Hypothalamus (tissue), 51 donors: Measurements from ENCODE around the gene NUFIP1.
A peak's percentile ranks its signal among the peaks of the same experiment; 100 is the strongest.
"Not testable (repeated sequence)": the region's sequence is repeated elsewhere in the genome, so short reads cannot be mapped to it uniquely, and the experiment has no call there.

Source experiments
- DNase-seq, 51 donors: peaks; one replicate each; lab custom pipeline; 2025; lab: John Stamatoyannopoulos, UW

NUFIP1 gene

DNA sequence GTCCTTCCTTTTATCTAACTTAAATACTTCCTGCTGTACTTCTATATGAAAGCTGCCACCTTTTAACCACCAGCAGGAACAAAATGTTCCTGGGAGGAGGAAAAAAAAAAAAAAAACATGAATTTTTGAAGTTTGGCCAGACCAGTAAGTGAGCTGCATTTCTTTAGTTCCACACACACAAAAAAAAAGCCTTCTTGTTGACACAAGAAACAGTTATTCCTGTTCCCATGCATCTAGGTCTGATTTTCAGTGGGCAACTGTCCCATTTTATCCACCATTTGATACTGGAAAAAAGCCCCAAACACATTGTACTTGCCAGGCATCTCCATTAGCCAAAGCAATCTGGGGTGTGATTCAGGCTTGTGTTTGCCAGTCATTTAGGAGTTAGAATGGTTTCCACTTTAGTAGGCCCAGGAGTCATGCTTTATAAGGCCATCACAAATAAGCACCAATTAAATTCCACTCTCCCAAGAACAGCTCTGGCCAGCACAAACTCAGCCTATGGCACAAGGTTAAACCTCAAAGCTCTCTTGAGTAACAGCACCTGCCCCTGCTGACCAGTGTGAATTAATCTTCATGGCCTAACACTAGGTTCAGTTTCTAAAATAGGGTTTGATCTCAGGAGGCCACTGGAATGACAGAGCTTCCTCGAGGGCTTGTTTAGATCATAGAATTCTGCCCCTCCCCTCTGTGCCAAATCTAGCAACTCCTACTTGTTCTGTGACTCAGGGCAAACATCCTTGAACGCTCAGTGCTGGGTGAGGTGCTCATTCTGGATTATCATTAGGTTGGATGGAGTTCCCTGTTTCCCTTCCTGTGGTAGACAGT, 67.1 kb downstream of the NUFIP1 start:
- peak in 2 of 51 donors; percentile 8 to 16 for DNase-seq

DNA sequence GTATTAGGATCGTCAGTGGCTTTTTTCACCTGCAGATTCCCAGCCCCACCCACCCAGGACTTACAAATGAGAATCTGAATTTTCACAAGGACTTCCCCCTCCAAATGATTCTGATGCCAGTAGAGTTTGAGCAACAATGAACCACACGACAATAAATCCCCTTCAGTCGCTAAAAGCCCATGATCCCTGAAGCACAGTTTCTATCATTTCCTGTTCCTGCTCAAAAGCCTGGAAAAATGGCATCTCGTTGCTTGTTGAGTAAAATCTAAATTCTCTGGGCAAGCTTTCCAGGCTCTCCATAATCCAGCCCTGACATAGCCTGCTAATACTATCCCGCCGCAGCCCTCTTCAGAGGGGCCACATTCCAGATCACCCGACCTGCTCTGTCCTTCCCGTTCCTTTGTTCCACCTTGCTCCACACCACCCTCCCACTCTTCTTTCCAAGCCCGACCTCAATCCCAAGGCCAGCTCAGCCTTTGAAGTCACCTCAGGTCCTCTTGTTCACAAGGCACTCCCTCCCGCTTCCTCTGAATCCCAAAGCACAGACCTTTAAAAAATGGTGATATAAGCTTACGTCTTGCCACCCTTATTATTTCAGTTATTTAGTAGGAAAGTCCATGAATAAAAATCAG, 67.9 kb downstream of the NUFIP1 start:
- DNase-seq = no peak

DNA sequence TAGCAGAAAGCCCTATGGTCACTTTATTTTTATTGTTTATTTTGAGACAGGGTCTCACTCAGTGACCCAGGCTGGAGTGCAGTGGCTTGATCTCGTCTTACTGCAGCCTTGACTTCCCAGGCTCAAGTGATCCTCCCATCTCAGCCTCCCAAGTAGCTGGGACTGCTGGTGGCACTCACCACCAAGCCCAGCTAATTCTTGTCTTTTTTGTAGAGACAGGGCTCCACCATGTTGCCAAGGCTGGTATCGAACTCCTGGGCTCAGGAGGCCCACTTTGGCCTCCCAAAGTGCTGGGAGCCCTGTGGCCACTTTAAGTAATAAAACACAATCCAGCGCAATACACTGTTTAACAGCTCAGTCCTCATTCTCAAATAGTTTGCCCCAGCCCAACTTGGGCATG, 69.3 kb downstream of the NUFIP1 start:
- no peak for DNase-seq

DNA sequence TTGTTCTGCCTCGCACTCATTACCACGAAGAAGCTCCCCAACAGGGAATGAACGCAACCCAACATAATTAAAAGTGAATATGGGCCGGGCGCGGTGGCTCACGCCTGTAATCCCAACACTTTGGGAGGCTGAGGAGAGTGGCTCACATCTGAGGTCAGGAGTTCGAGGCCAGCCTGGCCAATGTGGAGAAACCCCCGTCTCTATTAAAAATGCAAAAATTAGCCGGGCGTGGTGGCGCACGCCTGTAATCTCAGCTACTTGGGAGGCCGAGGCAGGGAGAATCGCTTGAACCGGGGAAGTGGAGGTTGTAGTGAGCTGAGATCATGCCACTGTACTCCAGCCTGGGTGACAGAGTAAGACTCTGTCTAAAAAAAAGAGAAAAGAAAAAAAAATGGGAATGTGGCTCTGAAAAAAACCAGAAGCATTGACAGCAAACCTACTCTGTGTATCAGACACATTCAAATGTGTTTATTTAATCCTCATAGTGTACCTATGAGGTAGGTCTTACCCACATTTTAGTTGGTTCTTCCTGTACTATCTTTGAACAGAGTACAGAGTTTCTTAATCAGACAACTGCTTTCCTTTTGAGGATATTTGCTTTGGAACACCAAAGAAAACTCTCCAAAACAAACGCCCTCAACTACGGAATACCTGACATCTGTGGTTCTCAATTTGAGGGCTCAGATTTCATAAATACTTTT, 70.0 kb downstream of the NUFIP1 start:
- DNase-seq = no peak

DNA sequence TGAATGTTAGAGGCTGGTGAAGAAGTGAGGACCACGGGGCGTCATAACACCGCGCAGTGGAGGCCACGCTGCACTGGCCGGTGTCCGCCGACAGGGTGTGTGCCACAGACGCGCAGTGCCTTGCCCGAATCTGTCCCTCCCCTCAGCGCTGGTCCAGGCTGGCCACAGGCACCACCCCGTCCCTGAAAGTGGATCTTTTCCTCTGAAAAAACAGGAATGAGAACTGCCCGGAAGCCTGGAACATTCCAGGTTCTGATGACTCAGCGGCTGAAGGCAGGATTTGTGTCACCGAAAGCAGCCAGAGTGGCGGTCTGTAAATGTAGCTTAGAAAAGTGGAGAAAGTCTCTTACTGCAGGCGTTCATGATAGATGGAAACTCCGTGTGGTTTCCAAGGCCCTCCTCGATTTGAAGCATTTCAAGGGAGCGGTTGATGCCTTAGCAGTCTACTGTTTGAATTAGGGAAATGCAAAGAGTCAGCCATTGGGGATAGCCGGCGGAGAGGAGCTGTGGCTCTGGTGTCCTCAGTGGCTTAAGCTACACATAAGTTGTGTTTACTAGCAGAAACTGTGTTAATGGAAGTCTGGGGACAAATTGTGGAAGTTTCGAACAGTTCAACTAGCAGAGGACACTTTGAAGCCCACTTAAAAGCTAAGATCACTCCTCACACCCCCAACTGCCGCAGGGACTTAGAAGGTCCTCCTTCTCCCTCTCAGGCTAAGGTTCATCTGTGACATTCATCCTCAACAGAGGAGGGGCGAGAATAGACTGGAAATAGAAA, 70.8 kb downstream of the NUFIP1 start:
- peak in 50 of 51 donors; percentile 42 to 98 (median 80) for DNase-seq

DNA sequence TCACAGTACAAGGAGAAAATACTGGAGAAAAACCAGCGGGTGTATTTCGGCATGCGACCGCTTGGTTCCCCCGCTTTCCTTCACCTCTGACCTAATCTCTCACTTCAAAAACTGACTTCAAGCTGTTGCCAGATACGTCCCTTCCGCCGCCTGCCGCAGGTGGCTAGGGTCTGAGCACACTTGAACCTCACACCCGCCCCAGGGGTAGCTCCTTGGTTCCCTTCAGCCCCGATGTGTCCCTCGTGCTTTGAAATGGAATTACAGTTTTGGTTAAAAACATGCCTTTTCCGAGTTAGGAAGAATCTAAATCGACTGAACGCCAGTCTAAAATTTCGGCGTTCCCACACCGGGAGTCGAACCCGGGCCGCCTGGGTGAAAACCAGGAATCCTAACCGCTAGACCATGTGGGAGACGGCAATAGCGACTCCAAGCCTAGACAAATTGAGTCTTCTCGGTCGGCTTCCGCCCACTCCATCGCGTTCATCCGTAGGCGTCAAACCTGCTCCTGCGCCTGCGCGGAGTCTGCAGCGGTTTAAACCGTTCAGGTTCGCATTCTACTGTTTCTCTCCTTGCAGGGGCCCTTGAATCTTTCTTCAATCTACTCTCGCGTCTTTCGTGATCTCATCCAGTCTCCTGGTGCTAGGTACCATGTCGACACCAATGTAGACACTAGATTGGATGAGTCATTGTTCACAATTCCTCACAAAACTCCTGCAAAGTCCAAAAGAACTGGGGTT, 71.5 kb downstream of the NUFIP1 start:
- peak; percentile 68 to 98 (median 92) for DNase-seq

DNA sequence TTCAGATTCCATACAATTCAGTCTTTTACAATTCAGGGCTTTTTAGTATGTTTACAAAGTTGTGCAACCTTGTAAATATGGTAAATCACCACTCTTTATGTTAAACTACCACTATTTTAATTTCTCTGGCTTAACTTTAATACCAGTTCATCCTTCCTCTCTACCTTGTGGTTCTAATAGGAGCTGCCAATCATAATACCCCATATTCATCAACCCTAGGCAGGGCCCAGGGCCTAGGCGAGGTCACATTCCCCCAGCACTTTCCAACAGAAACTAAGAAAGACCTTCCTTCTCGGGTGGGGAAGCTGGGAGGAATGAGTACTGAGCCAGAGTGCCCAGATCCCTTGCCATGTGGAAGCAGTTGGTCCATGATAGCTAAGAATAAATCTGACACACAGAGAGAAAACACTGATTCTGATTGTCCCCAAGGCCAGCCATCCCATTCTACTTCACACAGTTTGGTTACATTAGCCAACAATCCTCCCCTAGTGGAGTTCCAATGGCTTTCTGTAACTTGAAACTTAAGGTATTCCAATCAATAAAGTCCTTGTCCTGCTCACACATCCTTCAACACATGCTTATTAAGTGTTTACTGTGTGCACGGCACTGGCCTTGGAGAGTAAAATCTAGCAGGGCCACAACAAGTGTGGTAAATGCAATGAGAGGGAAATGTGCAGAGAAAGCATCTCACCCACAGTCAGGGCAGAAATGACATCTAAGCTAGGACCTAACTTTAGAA, 76.8 kb downstream of the NUFIP1 start:
- DNase-seq = no peak

DNA sequence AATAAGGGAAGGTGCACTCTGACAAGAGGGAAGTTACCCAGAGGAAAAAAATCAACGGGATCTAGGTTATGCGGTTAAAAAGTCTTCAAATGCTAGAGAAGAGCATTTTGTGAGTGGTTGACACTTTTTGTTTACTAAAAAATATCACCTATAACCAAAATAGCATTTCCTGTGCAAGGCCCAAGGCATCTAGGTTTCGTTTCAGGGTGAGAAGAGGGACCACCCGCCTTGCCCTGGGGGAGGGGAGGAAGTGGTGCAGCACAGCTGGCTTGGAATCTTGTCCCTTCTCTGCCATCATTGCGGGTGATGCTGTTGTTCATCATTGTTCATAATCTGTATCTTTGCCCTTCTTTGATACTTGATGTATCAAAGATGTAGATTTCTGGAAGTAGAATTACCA, 80.6 kb downstream of the NUFIP1 start:
- no peak for DNase-seq

DNA sequence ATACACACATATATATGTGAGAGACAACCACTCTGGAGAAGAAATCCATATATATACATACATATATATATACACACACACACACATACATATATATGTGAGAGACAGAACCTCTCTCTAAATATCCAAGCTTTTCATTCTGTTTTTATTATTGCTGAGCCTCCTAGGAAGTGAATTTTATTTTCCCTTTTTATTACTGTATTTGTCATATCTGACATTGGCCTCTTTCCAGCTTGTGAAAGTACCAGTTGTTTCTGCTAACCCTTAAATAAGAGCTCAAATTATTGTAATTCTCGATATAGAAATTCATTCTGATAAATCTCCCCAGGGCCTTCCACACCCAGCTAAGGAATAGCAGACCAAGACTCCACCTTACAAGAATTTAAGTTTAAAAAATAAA, 81.0 kb downstream of the NUFIP1 start:
- no peak for DNase-seq

DNA sequence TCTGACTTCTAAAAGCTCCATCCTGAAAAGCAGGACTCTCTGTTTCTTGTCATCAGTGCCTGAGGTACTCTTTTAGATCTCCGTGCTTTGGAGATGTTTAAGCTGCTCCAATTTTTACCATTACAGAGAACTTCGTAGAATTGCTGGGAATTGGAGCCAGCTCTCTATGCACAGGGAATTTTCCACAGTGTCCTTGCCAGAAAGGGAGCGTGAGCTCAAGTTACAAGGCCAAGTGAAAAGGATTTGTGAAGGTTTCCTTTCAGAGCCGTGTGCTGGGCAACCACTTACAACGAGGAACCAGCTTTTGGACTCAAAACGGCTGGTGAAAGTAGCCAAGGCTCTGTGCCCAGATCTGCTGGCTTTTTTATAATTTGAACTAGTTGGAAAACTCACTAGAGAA, 82.6 kb downstream of the NUFIP1 start:
- peak in 35 of 51 donors; percentile 4 to 74 (median 33) for DNase-seq

DNA sequence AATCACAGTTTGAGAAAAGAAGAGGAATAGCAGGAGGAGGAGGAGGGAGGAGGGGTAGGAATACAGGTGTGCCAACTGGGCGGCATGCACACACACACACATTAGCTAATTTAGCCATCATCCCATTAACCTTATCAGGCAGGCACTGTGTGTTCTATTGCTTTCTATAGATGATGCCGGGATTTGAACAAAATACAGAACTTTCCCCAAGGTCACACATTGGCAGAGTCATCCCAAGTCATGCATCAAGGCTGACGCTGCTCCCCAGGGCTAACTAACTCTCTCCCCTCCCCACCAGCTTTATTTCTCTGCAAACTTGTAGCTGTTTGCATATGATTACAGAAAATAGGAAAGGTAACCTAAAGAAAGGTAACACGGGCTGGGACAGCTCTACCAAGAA, 83.0 kb downstream of the NUFIP1 start:
- DNase-seq = peak in 1 of 51 donors; percentile 43

DNA sequence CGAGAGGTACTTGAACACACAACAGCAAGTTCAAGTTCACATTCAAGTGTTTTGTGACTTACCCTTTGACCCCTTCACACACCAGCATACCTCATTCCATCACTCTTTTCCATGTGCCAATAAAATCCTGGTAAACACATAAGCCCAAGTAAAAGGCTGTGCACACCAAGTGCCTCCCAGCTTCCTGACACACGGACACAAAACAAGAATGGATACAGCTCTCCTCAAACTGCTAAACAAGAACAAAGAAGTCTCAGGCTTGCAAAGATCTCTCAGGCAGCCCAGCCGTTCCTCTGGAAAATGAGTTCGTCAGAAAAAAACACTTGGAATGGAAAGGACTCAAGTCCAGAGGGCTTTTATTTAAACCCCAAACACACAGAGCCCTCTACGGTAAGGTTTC, 83.7 kb downstream of the NUFIP1 start:
- DNase-seq = peak in 1 of 51 donors; percentile 11

DNA sequence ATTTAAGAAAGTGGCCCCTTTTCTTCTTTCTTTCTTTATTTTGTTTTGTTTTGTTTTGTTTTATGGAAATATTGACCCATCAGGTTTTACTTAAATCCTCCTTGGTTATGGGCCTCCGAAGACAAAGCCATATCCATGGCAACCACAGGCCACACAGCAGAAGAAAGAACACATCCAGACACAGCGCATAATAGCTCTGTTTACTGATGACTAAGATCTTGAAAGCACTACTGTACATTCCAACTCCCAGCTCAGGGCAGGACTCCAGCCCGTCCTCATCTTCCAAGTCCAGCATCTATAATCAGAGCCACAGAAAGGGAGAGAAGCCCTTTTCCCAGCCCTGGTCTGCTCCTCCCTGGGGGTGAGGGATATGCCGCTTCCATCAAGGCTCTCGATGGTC, 84.3 kb downstream of the NUFIP1 start:
- peak in 18 of 51 donors; percentile 1 to 30 (median 14) for DNase-seq

DNA sequence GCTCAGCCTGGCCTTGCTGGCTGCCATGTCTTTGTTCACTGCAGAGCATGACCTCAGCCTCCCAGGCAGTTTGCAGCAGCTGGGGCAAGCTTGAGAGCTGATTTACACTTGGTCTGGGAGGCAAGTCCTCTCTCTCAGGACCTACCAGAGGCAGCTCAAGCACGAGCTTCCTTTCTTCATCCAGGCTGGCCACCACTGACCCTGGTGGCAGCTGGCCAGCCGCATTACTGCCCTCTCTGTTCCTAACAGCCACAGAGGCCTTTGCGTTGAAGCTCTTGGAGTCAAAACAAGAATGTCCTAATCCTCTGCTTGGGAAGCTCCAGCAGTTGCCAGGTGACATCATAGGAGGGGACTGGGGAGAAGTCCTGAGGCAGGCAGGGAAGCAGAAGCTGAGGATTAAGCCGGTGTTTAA, 85.7 kb downstream of the NUFIP1 start:
- peak in 39 of 51 donors; percentile 8 to 77 (median 37) for DNase-seq

DNA sequence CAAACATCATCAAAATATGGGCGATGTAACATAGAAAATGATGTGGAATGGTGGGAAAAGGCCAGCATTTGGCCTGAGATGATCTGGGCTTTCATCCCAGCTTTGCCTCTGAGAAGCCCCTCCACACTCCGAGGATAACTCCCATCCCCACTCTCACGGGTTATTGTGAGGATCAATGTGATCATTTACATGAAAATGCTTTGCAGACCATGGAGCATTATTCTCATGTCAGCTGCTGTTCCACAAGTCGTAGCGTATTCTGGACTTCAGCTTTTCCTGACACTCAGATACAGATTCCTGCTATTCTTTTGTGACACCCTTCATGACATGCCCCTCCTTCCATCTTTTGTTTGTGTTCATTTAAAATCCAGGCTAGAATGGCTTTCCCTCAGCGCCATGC, 86.5 kb downstream of the NUFIP1 start:
- DNase-seq = no peak

DNA sequence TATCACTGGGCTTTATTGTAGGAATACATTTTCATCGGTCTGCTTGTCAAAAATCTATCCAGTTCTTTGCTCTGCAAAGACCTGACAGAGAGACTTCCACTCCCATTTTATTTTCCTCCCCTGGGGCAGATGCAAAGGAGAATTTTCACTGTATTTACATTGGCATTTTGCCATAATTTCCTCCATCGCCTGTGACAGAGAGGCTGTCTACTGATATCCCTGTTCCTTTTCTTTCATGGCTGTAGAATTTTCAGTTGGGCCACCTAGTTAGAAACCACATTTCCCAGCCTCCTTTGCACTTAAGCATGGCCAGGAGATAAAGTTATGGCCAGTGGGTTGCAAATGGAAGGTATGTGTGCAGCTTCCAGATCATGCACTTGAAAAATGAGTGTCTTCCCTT, 89.3 kb downstream of the NUFIP1 start:
- DNase-seq = no peak

DNA sequence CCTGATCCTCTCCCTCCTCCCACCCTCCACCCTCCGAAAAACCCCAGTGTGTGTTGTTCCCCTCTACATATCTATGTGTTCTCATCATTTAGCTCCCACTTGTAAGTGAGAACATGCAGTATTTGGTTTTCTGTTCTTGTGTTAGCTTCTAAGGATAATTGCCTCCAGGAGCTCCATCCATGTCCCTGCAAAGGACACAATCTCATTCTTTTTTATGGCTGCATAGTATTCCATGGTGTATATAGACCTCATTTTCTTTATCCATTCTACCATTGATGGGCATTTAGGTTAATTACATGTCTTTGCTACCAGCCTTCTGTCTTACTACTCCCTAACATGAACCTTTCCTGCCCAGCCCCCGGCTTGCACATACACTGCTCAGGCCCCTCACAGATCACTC, 91.0 kb downstream of the NUFIP1 start:
- not testable (repeated sequence) for DNase-seq

DNA sequence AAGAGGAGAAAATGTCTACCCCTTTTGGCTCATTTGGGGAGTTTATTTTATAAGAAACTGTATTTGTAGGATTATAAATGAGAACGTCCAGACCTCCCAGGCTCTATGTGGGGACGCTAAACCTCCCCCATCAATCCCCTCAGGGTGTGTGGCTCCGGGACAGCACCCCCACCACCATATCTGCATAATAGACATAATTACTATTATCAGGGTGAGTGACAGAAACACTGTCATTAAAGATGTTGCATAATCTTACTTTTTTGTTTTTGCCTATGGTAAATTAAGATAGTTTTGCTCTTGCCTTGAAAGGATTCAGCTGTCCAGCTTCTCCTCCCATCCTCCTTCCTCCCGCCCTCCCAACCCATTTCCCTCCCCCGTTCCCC, 93.3 kb downstream of the NUFIP1 start:
- no peak for DNase-seq

DNA sequence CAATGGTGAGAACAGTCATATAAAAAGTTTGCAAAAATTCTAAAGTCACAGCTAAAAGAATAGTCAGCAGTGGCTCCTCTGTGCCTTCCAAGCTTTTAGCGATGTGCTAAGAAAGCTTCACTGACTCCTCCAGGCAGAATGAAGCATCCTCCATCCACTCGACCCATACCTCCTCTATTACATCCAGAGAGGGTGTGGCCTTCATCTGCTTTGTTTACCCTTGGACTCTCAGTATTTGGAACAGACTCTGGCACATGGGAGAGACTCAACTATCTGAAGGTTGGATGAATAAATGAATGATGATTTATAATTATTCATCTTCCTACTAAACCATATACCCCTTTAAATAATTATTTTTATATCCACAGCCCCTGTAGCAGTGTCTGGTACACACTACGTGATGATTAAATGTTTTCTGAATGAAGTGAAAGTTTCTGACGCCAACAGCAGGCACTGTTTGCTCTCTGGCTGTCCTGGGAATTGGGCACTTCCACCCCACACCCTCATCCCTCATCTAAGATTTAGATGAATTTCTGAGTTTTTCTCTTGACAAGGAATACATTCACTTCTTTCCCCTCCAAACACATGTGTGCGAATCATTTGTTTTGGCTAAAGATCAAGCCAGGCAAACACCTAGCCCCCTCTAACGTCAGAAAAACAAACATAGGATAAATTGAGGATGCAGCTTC, 93.9 kb downstream of the NUFIP1 start:
- DNase-seq = no peak
